DND-41 (cell line): Measurements from ENCODE around the gene COPS6.

Experiments
- ATAC-seq: fragments of 200-7000 bp; cut with Tn5 transposase; 3 replicates; pipeline ENCODE4 v1.9.1; 2021; ENCODE audit warnings: low read depth; ENCODE audit not compliant: insufficient read depth
- DNase-seq: peaks from one replicate; pipeline ENCODE4 v3.0.0-alpha.2; 2020
- H2AFZ ChIP-seq: 2 replicates; pipeline ENCODE4 v1.6.0; 2012; ENCODE audit warnings: low read depth, low read length
- H3K27ac ChIP-seq: 2 replicates; pipeline ENCODE4 v1.5.1; 2012; ENCODE audit warnings: low read length, inconsistent platforms
- H3K27me3 ChIP-seq: fragments of 200-600 bp; sonication (generic); 2 replicates; pipeline ENCODE4 v1.6.0; 2012; ENCODE audit warnings: low read length, mild to moderate bottlenecking, inconsistent platforms; ENCODE audit not compliant: insufficient read depth, poor library complexity
- H3K36me3 ChIP-seq: 2 replicates; pipeline ENCODE4 v1.5.1; 2012; ENCODE audit warnings: low read length, inconsistent platforms; ENCODE audit not compliant: insufficient read depth
- H3K4me1 ChIP-seq: 2 replicates; pipeline ENCODE4 v1.5.1; 2012; ENCODE audit warnings: mild to moderate bottlenecking, low read length; ENCODE audit not compliant: insufficient read depth
- H3K4me2 ChIP-seq: 2 replicates; pipeline ENCODE4 v1.6.0; 2012; ENCODE audit warnings: mild to moderate bottlenecking, moderate library complexity, low read length, inconsistent platforms; ENCODE audit not compliant: insufficient read depth
- H3K4me3 ChIP-seq, 2 experiments: fragments of 200-600 bp in 1 of 2; shearing (Covaris generic) in 1 of 2; 2 replicates each; pipeline ENCODE4 v1.5.1; 2012 to 2016; ENCODE audit warnings: inconsistent platforms in 2 of 2, low read length in 2 of 2, mild to moderate bottlenecking in 2 of 2, low read depth in 1 of 2, moderate library complexity in 1 of 2
- H3K79me2 ChIP-seq: 2 replicates; pipeline ENCODE4 v1.6.0; 2012; ENCODE audit warnings: low read length, inconsistent platforms; ENCODE audit not compliant: insufficient read depth
- H3K9ac ChIP-seq: 2 replicates; pipeline ENCODE4 v1.6.0; 2012; ENCODE audit warnings: low read depth, mild to moderate bottlenecking, inconsistent platforms, low read length, moderate library complexity
- H3K9me3 ChIP-seq: 2 replicates; pipeline ENCODE4 v1.5.1; 2012; ENCODE audit warnings: low read length, moderate library complexity, mild to moderate bottlenecking, inconsistent platforms; ENCODE audit not compliant: insufficient read depth, severe bottlenecking
- H4K20me1 ChIP-seq: 2 replicates; pipeline ENCODE4 v1.6.0; 2012; ENCODE audit warnings: low read length; ENCODE audit not compliant: insufficient read depth
- CTCF ChIP-seq: IDR thresholded peaks from 2 replicates; pipeline ENCODE4 v1.5.1; 2012; ENCODE audit warnings: borderline replicate concordance, low read length, moderate library complexity, mild to moderate bottlenecking; ENCODE audit not compliant: poor library complexity, severe bottlenecking; ENCODE audit errors: extremely low read depth
- EZH2 ChIP-seq: IDR thresholded peaks from 3 replicates; pipeline ENCODE4 v1.6.1; 2012; ENCODE audit warnings: borderline replicate concordance, low read depth, mild to moderate bottlenecking, moderate library complexity, low read length, inconsistent platforms; ENCODE audit not compliant: severe bottlenecking

COPS6 gene

GRCh38 chr7:100085515-100085914 is 3.3 kb upstream of the COPS6 start:
- no peak overlapping the region for H3K9ac ChIP-seq
- DNase-seq = no peak
- H2AFZ ChIP-seq = no peak overlapping the region
- H3K79me2 ChIP-seq = peaks cover 34% of the 10 kb centered on the region
- peaks cover 9% of the 10 kb centered on the region for H3K36me3 ChIP-seq
- no peaks in the 10 kb centered on the region for H3K9me3 ChIP-seq
- no peak overlapping the region for H3K27ac ChIP-seq
- no peaks in the 10 kb centered on the region for H3K27me3 ChIP-seq
- no peaks in the 10 kb centered on the region for H4K20me1 ChIP-seq
- peaks cover 38% of the 10 kb centered on the region for H3K4me1 ChIP-seq
- H3K4me2 ChIP-seq = no peak overlapping the region
- H3K4me3 ChIP-seq = no peak overlapping the region
- TF ChIP-seq CTCF (no peak), EZH2 (no peak)
- no peak for ATAC-seq

- H3K4me3 ChIP-seq = no peak overlapping the region
- H3K4me2 ChIP-seq = no peak overlapping the region
- TF ChIP-seq CTCF = no peak
- no peak for TF ChIP-seq EZH2
- peaks cover 12% of the 10 kb centered on the region; the same call in 1 of the 2 replicates for H4K20me1 ChIP-seq
- peaks cover 37% of the 10 kb centered on the region for H3K4me1 ChIP-seq
- H3K27ac ChIP-seq = no peak overlapping the region
- H2AFZ ChIP-seq = no peak overlapping the region
- ATAC-seq = no peak
- H3K27me3 ChIP-seq = no peaks in the 10 kb centered on the region
- H3K36me3 ChIP-seq = peaks cover 20% of the 10 kb centered on the region
- no peak for DNase-seq
- H3K79me2 ChIP-seq = peaks cover 24% of the 10 kb centered on the region
- H3K9me3 ChIP-seq = no peaks in the 10 kb centered on the region
- no peak overlapping the region for H3K9ac ChIP-seq
These were observed 1.6 kb upstream of the COPS6 start for GRCh38 chr7:100087055-100087750.

DNA sequence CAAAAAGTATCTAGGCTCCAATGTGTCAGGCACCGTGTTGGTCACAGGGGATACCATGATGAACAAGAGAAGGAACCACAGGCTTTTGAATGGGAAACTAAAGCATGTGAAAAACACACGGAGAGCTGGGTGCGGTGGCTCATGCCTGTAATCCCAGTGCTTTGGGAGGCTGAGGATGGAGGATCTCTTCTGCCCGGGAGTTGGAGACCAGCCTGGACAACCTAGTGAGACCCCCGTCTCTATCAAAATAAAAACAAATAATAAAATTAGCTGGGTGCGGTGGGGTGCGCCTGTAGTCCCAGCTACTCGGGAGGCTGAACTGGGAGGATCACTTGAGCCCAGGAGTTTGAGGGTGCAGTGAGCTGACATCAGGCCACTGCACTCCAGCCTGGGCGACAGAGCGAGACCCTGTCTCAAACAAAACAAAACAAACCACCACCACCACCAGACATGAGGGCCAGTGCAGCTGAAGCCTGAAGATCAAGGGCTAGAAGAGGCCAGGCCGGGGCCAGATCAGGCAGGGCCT is 611 bp upstream of the COPS6 start:
- Histone ChIP-seq H3K27ac (peak overlapping the region; percentile 88), H3K36me3 (peaks cover 30% of the 10 kb centered on the region), H3K27me3 (no peaks in the 10 kb centered on the region), H2AFZ (peak overlapping the region; percentile 81), H3K4me1 (peaks cover 33% of the 10 kb centered on the region), H3K4me2 (peak overlapping the region; percentile 88), H3K9me3 (no peaks in the 10 kb centered on the region), H3K4me3 (peak overlapping the region; percentile 50 to 96), H3K9ac (peak overlapping the region; percentile 85), H3K79me2 (peaks cover 26% of the 10 kb centered on the region), H4K20me1 (peaks cover 21% of the 10 kb centered on the region)
- no peak for TF ChIP-seq CTCF
- TF ChIP-seq EZH2 = no peak
- ATAC-seq (peak; percentile 3; the same call in 2 of the 3 replicates), DNase-seq (no peak)
